ENCODE results near the gene PDSS1. TPM values are rescaled to one million over a fixed set of nuclear protein-coding genes. Genes with fewer than 3 reads are reported as not detected.

Gene PDSS1
- total and polyA plus RNA-seq, 8 donors = 2.5 to 31.9 (median 6.3) TPM; not detected in 1

- Histone ChIP-seq H3K4me3 (no peak overlapping the region), H3K9me3 (no peaks in the 10 kb centered on the region), H3K27me3 (no peaks in the 10 kb centered on the region), H3K4me1 (peaks cover 0 to 11% (median 2%) of the 10 kb centered on the region in 4 donors), H3K36me3 (peaks cover 9 to 79% (median 61%) of the 10 kb centered on the region in 4 donors), H3K27ac (no peak overlapping the region)
- TF ChIP-seq POLR2AphosphoS5 (IDR thresholded peaks at IDR 0.05) = no peak
- TF ChIP-seq EP300 (IDR thresholded peaks at IDR 0.05) = no peak
- TF ChIP-seq CTCF (IDR thresholded peaks at IDR 0.05) = no peak
- no peak for TF ChIP-seq POLR2A (IDR thresholded peaks at IDR 0.05)
- intact Hi-C loops (cut with DNase I; ENCODE audit: low total_unique reads) = no loop called here
- DNase-seq = no peak
- 66 to 77% (median 73%) methylated on average over 6 of the region's 6 CpGs for WGBS, 5 donors
These were observed 41.6 kb downstream of the PDSS1 start for GRCh38 chr10:26739071-26739631.

- Histone ChIP-seq H3K4me1 (peaks cover 0 to 11% (median 0%) of the 10 kb centered on the region in 4 donors), H3K27ac (no peak overlapping the region), H3K9me3 (no peaks in the 10 kb centered on the region), H3K36me3 (peaks cover 9 to 81% (median 67%) of the 10 kb centered on the region in 4 donors), H3K27me3 (no peaks in the 10 kb centered on the region), H3K4me3 (no peak overlapping the region)
- TF ChIP-seq EP300 (IDR thresholded peaks at IDR 0.05) = no peak
- no peak for TF ChIP-seq POLR2AphosphoS5 (IDR thresholded peaks at IDR 0.05)
- TF ChIP-seq CTCF (IDR thresholded peaks at IDR 0.05) = no peak
- no peak for TF ChIP-seq POLR2A (IDR thresholded peaks at IDR 0.05)
- WGBS, 5 donors = 97 to 100% (median 100%) methylated on average over 3 to 4 of the region's 4 CpGs
- intact Hi-C loops (cut with DNase I; ENCODE audit: low total_unique reads) = no loop called here
- no peak for DNase-seq
These were observed 43.9 kb downstream of the PDSS1 start for GRCh38 chr10:26741368-26741767.

GRCh38 chr10:26743091-26743490 is 45.6 kb downstream of the PDSS1 start:
- Histone ChIP-seq H3K9me3 (no peaks in the 10 kb centered on the region), H3K27ac (peak overlapping the region in 1 of 5 donors; percentile 7), H3K4me3 (no peak overlapping the region), H3K4me1 (peaks cover 0 to 6% (median 0%) of the 10 kb centered on the region in 4 donors), H3K27me3 (no peaks in the 10 kb centered on the region), H3K36me3 (peaks cover 9 to 93% (median 73%) of the 10 kb centered on the region in 4 donors)
- TF ChIP-seq EP300 (IDR thresholded peaks at IDR 0.05) (no peak), CTCF (IDR thresholded peaks at IDR 0.05) (no peak), POLR2AphosphoS5 (IDR thresholded peaks at IDR 0.05) (no peak), POLR2A (IDR thresholded peaks at IDR 0.05) (no peak)
- WGBS, 5 donors = 86 to 97% (median 96%) methylated on average over 2 of the region's 2 CpGs
- intact Hi-C loops (cut with DNase I; ENCODE audit: low total_unique reads) = no loop called here
- DNase-seq = no peak

GRCh38 chr10:26743841-26744240 is 46.3 kb downstream of the PDSS1 start:
- H3K4me1 ChIP-seq = no peaks in the 10 kb centered on the region

More at GRCh38 chr10:26743841-26744240, 46.3 kb downstream of the PDSS1 start:
- no peak overlapping the region for H3K27ac ChIP-seq
- WGBS, 5 donors = 73 to 88% (median 84%) methylated on average over 1 of the region's 1 CpG
- H3K27me3 ChIP-seq = no peaks in the 10 kb centered on the region
- no peak for DNase-seq
- TF ChIP-seq CTCF (IDR thresholded peaks at IDR 0.05) = no peak
- no peak for TF ChIP-seq EP300 (IDR thresholded peaks at IDR 0.05)
- TF ChIP-seq POLR2AphosphoS5 (IDR thresholded peaks at IDR 0.05) = no peak
- TF ChIP-seq POLR2A (IDR thresholded peaks at IDR 0.05) = no peak
- intact Hi-C loops (cut with DNase I; ENCODE audit: low total_unique reads) = no loop called here
- H3K9me3 ChIP-seq = no peaks in the 10 kb centered on the region
- H3K36me3 ChIP-seq = peaks cover 9 to 94% (median 77%) of the 10 kb centered on the region in 4 donors
- no peak overlapping the region for H3K4me3 ChIP-seq

Data from stomach (tissue), 9 donors.